Stimulated activated CD4-positive, alpha-beta T cell treated with anti-CD3 and anti-CD28 coated beads, Interleukin-4, amount 100 ng/mL, for 4 hours (primary cell): Measurements from ENCODE around the gene CMSS1.
A peak's percentile ranks its signal among the peaks of the same experiment; 100 is the strongest.

Source experiments
- DNase-seq, 2 experiments: peaks; one replicate each; pipeline ENCODE4 v3.0.0-alpha.2; 2020

The CMSS1 gene

DNA sequence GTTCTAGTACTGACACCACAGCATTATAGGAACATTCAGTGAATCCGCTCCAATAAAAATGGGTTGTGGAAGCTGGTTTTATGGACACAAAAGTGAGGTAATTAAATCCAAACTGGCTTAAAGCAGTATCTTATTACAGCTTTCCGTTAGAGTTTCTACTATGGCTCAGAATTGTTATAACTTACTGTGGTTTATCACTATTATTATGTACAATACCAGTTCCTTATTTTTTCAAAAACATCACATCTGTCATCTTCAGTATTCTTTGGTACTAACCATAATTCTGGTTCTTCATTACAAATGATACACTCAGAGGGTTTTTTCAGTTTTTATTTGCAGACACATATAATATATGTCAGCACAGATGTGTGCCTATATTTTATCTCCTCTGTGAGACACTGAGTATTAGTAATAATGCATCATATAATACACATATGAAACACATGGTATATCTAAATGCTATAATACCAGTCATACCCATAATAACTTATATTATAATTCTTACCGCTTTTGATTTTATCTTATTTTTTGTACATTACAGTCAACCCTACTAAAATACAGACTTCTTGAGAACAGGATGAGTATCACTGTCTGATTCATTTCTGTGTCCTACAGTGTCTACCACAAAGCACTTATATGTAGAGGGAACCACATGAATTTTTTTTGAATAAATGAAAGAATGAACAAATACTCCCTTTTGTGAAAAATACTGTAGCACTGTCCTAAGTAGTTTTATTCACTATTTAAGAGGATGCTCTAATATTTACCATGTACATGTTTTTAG is 39.0 kb downstream of the CMSS1 start:
- DNase-seq, result no peak

GRCh38 chr3:99857278-99857677 is 39.6 kb downstream of the CMSS1 start:
- no peak for DNase-seq

- no peak for DNase-seq
These were observed 40.8 kb downstream of the CMSS1 start for GRCh38 chr3:99858469-99858868.

DNA sequence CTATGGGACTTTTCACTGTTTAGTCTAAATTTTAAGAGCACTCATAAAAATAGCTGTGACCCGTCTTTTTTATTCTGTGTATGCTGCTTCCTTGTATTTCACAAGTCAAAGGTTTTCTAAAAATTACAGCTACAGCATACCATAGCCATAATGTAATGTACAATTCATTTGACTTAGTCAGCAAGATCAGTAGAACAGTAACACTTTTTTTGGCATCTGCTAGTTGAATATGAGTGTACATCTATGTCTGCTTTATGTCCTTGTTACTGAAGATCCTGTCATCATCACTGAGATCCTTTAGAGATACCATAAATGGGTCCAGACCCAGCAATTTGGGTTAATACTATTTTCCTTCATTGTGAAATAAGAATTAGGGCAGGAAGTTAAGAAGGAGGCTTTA is 42.2 kb downstream of the CMSS1 start:
- no peak for DNase-seq

DNA sequence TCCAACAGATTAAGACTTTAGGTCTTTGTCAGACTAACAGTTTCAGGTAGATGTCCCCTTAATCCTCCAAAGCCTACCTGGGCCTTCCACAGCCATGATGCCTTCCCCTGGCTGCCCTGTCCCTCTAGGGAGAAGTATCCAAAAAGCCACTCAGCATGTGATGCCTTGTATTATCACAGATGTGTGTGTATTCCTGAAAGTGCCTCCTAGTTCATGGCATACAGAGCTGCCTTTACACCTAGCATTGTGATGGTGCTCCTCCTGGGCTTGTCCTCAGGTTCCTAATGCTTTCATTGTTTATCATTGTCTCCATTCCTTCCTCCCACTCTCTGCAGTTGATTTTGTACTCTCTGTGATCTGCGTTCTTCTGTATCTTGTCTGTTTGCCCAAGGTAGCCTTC is 43.6 kb downstream of the CMSS1 start:
- no peak for DNase-seq

GRCh38 chr3:99862208-99862607 is 44.5 kb downstream of the CMSS1 start:
- no peak for DNase-seq

DNA sequence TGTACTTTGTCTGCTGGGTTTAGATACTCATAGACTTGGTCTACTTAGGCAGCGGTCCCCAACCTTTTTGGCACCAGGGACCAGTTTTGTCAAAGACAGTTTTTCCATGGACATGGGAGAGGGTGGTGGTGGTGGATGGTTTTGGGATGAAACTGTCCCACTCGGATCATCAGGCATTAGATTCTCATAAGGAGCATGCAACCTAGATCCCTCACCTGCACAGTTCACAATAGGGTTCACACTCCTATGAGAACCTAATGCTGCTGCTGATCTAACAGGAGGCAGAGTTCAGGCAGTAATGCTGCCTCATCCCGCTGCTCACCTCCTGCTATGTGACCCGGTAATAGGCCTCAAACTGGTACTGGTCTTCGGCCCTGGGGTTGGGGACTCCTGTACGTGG is 45.3 kb downstream of the CMSS1 start:
- no peak for DNase-seq

GRCh38 chr3:99863588-99863987 is 45.9 kb downstream of the CMSS1 start:
- DNase-seq, result no peak

GRCh38 chr3:99864289-99864688 is 46.6 kb downstream of the CMSS1 start:
- no peak for DNase-seq

DNA sequence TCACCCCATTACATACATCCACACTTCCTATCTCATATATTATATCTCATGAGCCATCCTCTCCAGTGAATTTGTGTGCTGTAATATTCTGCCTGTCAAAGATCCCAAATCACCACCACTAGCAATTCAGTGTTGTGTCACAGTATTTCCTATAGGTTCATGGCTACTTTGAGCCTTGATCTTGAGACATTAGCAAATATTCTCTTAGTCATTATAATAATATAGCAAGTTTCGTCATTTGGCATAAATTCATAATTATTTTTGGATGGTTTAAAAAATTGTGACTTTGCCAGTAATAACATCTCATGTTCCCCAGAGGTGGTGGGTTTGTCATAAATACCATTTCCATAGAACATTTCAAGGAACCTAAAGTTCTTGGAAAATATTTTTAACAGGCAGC is 47.7 kb downstream of the CMSS1 start:
- DNase-seq, result no peak

DNA sequence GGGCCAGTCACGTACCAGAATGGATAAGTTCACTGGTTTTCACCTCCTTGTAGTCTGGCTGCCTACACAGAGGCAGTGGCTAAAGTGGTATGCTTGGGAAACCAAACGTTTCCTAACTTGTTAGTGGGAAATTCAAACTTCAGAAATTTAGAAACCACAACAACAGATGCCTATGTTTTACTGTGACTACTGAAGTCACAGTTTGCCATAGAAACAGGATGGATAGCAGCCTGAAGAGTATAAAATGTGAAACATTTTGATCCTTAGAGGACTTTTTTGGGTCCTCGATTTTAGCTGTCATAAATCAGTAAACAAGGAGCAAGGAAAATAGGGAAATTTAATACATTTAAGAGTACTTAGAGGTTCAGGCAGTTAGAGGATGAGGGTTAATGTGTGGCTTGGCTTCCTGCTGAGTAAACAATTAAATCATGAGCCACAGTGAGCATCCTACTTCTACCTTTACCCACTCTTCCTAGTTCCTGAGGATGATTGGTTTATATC is 48.6 kb downstream of the CMSS1 start:
- DNase-seq, result no peak

DNA sequence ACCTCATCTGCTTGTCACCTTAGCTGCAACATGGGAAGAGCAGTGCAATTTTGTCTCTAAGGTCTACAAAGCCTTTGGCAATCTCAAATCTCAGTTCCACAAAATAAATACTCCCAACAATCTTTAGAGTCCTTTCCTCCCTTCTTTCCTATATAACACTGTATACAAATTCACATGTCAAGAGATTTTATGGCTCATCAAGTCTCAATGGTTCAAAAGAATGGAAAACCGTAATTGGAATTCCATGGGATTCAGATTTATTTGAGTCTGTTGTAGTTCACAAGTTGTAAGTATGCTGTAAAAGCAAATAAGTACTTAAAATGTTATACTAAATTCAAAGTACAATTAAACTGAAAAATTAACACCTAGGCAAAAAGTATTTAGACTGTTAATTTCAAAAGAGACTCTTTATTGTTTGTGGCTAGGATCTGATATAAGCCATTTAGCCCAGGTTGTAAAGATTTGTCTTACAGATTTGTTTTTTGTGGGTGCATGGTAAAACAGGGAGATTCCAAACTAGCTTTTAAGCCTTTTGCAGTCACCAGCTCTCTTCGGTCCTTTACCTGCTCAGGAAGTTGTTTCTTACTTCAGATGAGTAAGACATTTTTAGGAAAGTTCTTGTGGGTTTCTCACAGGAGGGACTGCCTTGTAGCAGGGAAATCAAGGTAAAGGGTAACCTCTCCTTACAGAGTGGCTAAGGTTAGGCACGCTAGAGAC is 50.1 kb downstream of the CMSS1 start:
- no peak for DNase-seq

GRCh38 chr3:99868311-99868646 is 50.6 kb downstream of the CMSS1 start:
- no peak for DNase-seq

GRCh38 chr3:99869621-99870020 is 52.0 kb downstream of the CMSS1 start:
- no peak for DNase-seq

DNA sequence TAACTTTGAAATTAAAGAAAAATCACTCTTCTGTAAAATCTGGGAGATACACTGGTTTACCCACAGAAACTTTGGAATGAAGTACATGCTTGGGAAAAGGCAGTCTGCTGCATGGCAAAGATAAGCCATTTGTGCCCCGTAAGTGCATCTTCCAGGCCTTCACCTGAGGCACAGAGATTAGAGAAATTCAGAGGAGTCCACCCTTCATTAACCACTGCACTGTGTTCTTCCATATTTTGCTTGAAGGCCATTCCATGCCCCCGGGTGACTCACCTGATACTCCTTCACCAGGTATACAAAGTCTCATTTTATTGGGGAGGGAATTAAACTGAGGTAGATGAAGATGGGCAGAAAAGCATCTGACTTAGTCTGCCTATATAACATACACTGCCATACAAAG is 53.0 kb downstream of the CMSS1 start:
- no peak for DNase-seq

GRCh38 chr3:99871231-99872045 is 53.8 kb downstream of the CMSS1 start:
- no peak for DNase-seq

- no peak for DNase-seq
These were observed 55.2 kb downstream of the CMSS1 start for GRCh38 chr3:99872923-99873254.

DNA sequence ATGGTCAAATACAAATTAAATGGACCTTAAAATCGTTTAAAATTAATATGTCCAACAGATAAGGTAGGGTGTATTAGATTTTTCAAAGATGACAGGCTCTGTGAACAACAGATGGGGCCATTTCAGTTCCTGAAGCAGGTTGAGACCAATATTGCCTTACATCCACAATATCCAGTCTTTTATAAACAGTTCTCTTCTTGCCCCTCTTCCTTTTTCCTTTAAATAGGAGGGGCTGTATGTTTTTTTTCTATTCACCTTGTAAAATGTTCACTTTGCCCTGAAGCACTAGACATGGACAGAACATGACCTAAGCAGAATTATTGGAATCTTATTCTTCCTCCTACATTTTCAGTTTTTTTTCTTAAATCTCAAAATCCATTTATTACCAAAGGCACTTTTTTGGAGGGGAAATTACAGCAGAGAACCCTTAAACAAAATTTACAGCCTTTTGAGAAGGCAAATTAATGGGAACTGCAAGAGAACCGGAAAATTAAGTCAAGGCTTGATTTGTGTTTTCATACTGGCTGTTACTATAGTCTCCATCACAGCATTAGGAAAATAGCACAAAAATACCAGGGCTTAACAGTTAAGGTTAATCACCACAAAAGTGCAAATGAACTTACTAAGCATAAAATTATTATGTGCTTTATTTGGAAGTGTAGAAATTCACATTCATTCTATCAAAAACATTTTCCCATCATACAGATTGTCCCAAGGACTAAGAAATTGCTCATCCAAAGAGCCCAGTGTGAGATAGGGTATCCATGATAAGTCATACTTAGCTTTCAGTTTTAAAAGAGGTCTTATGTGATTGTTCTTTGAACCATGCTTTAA is 55.8 kb downstream of the CMSS1 start:
- DNase-seq, result no peak

DNA sequence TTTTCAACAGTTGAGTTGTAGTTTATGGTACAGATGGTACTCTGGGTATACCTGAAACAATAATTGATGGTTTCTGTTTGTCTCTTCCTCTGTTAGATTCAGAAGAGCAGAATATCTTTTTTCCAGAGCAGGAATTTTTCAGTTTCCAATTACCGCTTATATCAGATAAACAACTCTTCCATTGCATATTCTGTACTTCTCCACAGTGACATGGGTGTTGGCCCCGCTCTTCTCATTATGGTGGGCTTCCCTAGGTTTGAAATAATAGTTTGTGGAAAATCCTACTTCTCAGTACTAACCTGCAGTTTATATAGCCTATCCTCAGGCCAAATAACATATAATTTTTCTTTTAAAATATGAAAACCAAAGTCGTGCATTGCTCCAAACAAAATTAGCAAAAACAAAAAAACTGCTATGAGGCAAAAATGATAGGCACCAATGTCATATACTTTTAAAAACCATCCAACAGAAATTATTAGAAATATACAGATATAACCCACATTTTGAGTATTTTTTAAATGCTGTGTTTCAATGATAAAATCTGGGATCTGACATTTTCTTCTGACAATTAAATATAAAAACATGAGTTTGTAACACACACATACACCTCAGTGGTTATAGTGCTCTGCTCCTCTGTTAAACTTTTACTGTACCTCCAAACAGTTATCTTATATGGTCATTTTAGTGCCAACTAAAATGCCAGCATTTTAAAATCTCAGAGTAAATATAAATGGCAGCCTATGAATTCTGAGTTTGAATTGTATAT is 56.8 kb downstream of the CMSS1 start:
- no peak for DNase-seq

DNA sequence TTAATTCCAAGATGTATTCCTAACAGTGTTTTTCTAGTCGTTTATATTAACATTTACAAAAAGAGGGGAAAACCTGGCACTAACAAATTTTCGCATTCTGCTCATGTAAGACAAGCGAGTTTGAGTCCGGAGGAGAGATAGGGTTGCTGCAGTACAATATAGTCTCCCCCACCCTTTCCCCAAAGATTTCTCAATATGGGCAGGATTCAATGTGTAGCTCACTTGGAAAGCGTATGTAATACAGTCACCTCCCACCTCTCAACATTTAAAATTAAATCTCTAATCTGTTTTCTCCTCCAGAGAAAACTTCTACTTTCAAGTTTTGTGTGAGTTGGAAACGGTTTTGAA is 57.9 kb downstream of the CMSS1 start:
- DNase-seq, result no peak

- peak; percentile 53 to 72 for DNase-seq
These were observed 58.5 kb downstream of the CMSS1 start for GRCh38 chr3:99875929-99876841.
